SK-N-SH (cell line): Measurements from ENCODE around the gene AFF3. TPM values are rescaled to one million over a fixed set of nuclear protein-coding genes. Genes with fewer than 3 reads are reported as not detected.

ENCODE experiments used
- CTCF ChIA-PET: fragments of 300-600, 350-600 bp; formaldehyde crosslinking; extraction: SDS; loops from one replicate; lab custom pipeline; 2021; lab: Yijun Ruan, JAX
- POLR2A ChIA-PET: fragments of 350-600 bp; sonication (Branson Sonifier 250); formaldehyde crosslinking; extraction: SDS; loops from one replicate; lab custom pipeline; 2020; ENCODE audit warnings: antibody characterized with exemption, inconsistent platforms; lab: Yijun Ruan, JAX
- DNase-seq: peaks from one replicate; pipeline ENCODE4 v3.0.0; 2012
- H2AFZ ChIP-seq: fragments of 200-600 bp; sonication (generic); 2 replicates; pipeline ENCODE4 v1.8.1; 2016; ENCODE audit warnings: antibody characterized with exemption, mild to moderate bottlenecking, low read depth
- H3F3A ChIP-seq: fragments of 200-600 bp; sonication (generic); replicated peaks from 2 replicates; pipeline ENCODE3; 2016; ENCODE audit warnings: antibody characterized with exemption, mild to moderate bottlenecking; ENCODE audit not compliant: insufficient read depth
- H3K27ac ChIP-seq, 2 experiments: fragments of 200-500 bp in 1 of 2; fragments of 200-600 bp in 1 of 2; sonication (Bioruptor generic) in 1 of 2; sonication (generic), shearing (Covaris generic) in 1 of 2; 2 replicates each; pipeline versions ENCODE4 v1.5.1 to v1.6.1; 2014 to 2016; ENCODE audit warnings: low read depth in 2 of 2, inconsistent platforms in 1 of 2, low read length in 1 of 2, mild to moderate bottlenecking in 1 of 2, mixed read lengths in 1 of 2
- H3K27me3 ChIP-seq: fragments of 200-600 bp; sonication (generic), shearing (Covaris generic); 2 replicates; pipeline ENCODE4 v1.6.1; 2016; ENCODE audit warnings: mixed run types; ENCODE audit not compliant: insufficient read depth
- H3K36me3 ChIP-seq, 2 experiments: fragments of 200-500 bp in 1 of 2; fragments of 200-600 bp in 1 of 2; sonication (Bioruptor generic) in 1 of 2; sonication (generic) in 1 of 2; replicated peaks in 1 of 2; 2 replicates each; pipeline versions ENCODE3 to v1.5.1; 2014 to 2016; ENCODE audit warnings: low read length in 1 of 2, mild to moderate bottlenecking in 1 of 2; ENCODE audit not compliant: insufficient read depth in 2 of 2, control insufficient read depth in 1 of 2
- H3K4me1 ChIP-seq, 2 experiments: fragments of 200-500 bp in 1 of 2; fragments of 200-600 bp in 1 of 2; sonication (Bioruptor generic) in 1 of 2; sonication (generic), shearing (Covaris generic) in 1 of 2; 2 replicates each; pipeline versions ENCODE4 v1.5.1 to v1.6.1; 2014 to 2016; ENCODE audit warnings: low read depth in 1 of 2, low read length in 1 of 2, mixed run types in 1 of 2; ENCODE audit not compliant: insufficient read depth in 2 of 2, control insufficient read depth in 1 of 2
- H3K4me2 ChIP-seq: fragments of 200-600 bp; sonication (generic), shearing (Covaris generic); 2 replicates; pipeline ENCODE4 v1.6.1; 2017; ENCODE audit warnings: mixed run types
- H3K4me3 ChIP-seq, 2 experiments: fragments of 200-500 bp in 1 of 2; fragments of 200-600 bp in 1 of 2; sonication (Bioruptor generic) in 1 of 2; sonication (generic), shearing (Covaris generic) in 1 of 2; 2 replicates each; pipeline versions ENCODE4 v1.5.1 to v1.8.1; 2014 to 2016; ENCODE audit warnings: low read depth in 2 of 2, inconsistent platforms in 1 of 2, low read length in 1 of 2, mild to moderate bottlenecking in 1 of 2, mixed read lengths in 1 of 2, moderate library complexity in 1 of 2
- H3K79me2 ChIP-seq: fragments of 200-600 bp; sonication (generic); 2 replicates; pipeline ENCODE4 v1.8.1; 2017; ENCODE audit warnings: mild to moderate bottlenecking; ENCODE audit not compliant: insufficient read depth
- H3K9ac ChIP-seq: fragments of 200-600 bp; sonication (generic); 2 replicates; pipeline ENCODE4 v1.6.1; 2017; ENCODE audit warnings: mixed run types
- H3K9me2 ChIP-seq: fragments of 200-600 bp; sonication (generic); 2 replicates; pipeline ENCODE4 v1.6.1; 2017; ENCODE audit warnings: mixed run types
- H3K9me3 ChIP-seq: fragments of 200-600 bp; sonication (generic); 2 replicates; pipeline ENCODE4 v1.6.1; 2017; ENCODE audit warnings: mixed run types, mild to moderate bottlenecking, moderate library complexity
- H4K20me1 ChIP-seq: fragments of 200-600 bp; sonication (generic); 2 replicates; pipeline ENCODE4 v1.6.1; 2017; ENCODE audit warnings: mild to moderate bottlenecking, mixed run types; ENCODE audit not compliant: insufficient read depth
- ELF1 ChIP-seq: IDR thresholded peaks from 2 replicates; pipeline ENCODE4 v1.4.0; 2012
- EZH2phosphoT487 ChIP-seq: fragments of 200-600 bp; sonication (generic); IDR thresholded peaks from 2 replicates; pipeline ENCODE4 v1.6.1; 2017; ENCODE audit warnings: low read depth, mixed run types, mild to moderate bottlenecking, antibody characterized with exemption, moderate library complexity, borderline replicate concordance
- FOSL2 ChIP-seq: IDR thresholded peaks from 2 replicates; pipeline ENCODE4 v1.4.0; 2012; ENCODE audit warnings: low read depth, mild to moderate bottlenecking, moderate library complexity, borderline replicate concordance
- FOXJ3 ChIP-seq: sonication (generic); formaldehyde crosslinking; IDR thresholded peaks from 2 replicates; pipeline ENCODE4 v1.5.1; 2020; ENCODE audit warnings: mild to moderate bottlenecking, missing genetic modification reagents
- FOXM1 ChIP-seq: IDR thresholded peaks from 2 replicates; pipeline ENCODE4 v1.4.0; 2012; ENCODE audit warnings: low read depth, mild to moderate bottlenecking
- GATA2 ChIP-seq: sonication (generic); formaldehyde crosslinking; IDR thresholded peaks from 2 replicates; pipeline ENCODE4 v1.5.0; 2020; ENCODE audit warnings: mild to moderate bottlenecking, missing genetic modification reagents
- IRF3 ChIP-seq: fragments of 150-350 bp; IDR thresholded peaks from 2 replicates; pipeline ENCODE4 v1.6.1; 2016; ENCODE audit warnings: mild to moderate bottlenecking, low read depth, low read length
- MEF2A ChIP-seq: IDR thresholded peaks from 2 replicates; pipeline ENCODE4 v1.4.0; 2012; ENCODE audit warnings: low read depth, borderline replicate concordance
- NRF1 ChIP-seq: IDR thresholded peaks from 2 replicates; pipeline ENCODE4 v1.6.1; 2012; ENCODE audit warnings: low read depth, mild to moderate bottlenecking, low read length
- PBX3 ChIP-seq: IDR thresholded peaks from 2 replicates; pipeline ENCODE4; 2012
- RCOR1 ChIP-seq: fragments of 150-350 bp; IDR thresholded peaks from 2 replicates; pipeline ENCODE4 v1.6.1; 2017; ENCODE audit warnings: antibody characterized with exemption, low read length
- REST ChIP-seq: IDR thresholded peaks from 2 replicates; pipeline ENCODE4 v1.6.1; 2012; ENCODE audit warnings: mild to moderate bottlenecking, low read depth, low read length, moderate library complexity
- RXRA ChIP-seq: IDR thresholded peaks from 2 replicates; pipeline ENCODE4 v1.4.0; 2012; ENCODE audit warnings: low read depth, mild to moderate bottlenecking, borderline replicate concordance
- SMC3 ChIP-seq: IDR thresholded peaks from 2 replicates; pipeline ENCODE4 v1.6.1; 2012; ENCODE audit warnings: low read depth, low read length, improper control_type of control experiment
- TAF1 ChIP-seq: IDR thresholded peaks from 2 replicates; pipeline ENCODE4 v1.6.1; 2012; ENCODE audit warnings: low read depth, mild to moderate bottlenecking, low read length, moderate library complexity, borderline replicate concordance
- TEAD4 ChIP-seq: IDR thresholded peaks from 2 replicates; pipeline ENCODE4 v1.4.0; 2012; ENCODE audit warnings: mild to moderate bottlenecking, borderline replicate concordance; ENCODE audit not compliant: insufficient read depth
- YY1 ChIP-seq: IDR thresholded peaks from 2 replicates; pipeline ENCODE4 v1.4.0; 2012; ENCODE audit warnings: low read depth, mild to moderate bottlenecking
- WGBS: methylation state at CpG from one replicate; pipeline ENCODE4 v1.1.6; 2017; ENCODE audit warnings: low lambda C conversion rate; 5-methylcytosine and 5-hydroxymethylcytosine counted together
- polyA plus RNA-seq, 3 experiments: library from polyadenylated mRNA; depleted of rRNA; stranded (reverse); fragments of >200 nt; gene quantifications; 2 replicates each; pipeline ENCODE4 v1.2.3, GENCODE V29; 2012

The AFF3 gene
- polyA plus RNA-seq, 1 of the 3 experiments (the other 2 are of a cell fraction): 0.36 TPM

GRCh38 chr2:99638791-99639190 is 503.6 kb downstream of the AFF3 start:
- H4K20me1 ChIP-seq: no peaks in the 10 kb centered on the region
- WGBS: 60% methylated on average over 4 of the region's 4 CpGs
- H3K9me3 ChIP-seq: no peaks in the 10 kb centered on the region
- no peaks in the 10 kb centered on the region for H3K9me2 ChIP-seq
- H3K4me2 ChIP-seq: no peak overlapping the region
- H3K4me1 ChIP-seq: peaks cover 0 to 62% of the 10 kb centered on the region in 2 experiments; a peak in 2 of 4 replicates
- H3K9ac ChIP-seq: no peak overlapping the region
- DNase-seq: no peak
- no peak overlapping the region for H3K4me3 ChIP-seq
- no peak for TF ChIP-seq TAF1
- TF ChIP-seq FOXM1: no peak
- TF ChIP-seq FOXJ3 (CRISPR knock-in tag): no peak
- TF ChIP-seq TEAD4: no peak
- TF ChIP-seq RCOR1: no peak
- no peak for TF ChIP-seq YY1
- no peak for TF ChIP-seq ELF1
- no peak for TF ChIP-seq PBX3
- TF ChIP-seq IRF3: no peak
- TF ChIP-seq GATA2: no peak
- no peak for TF ChIP-seq NRF1
- TF ChIP-seq MEF2A: no peak
- no peak for TF ChIP-seq SMC3
- no peak for TF ChIP-seq FOSL2
- TF ChIP-seq REST: no peak
- no peak for TF ChIP-seq RXRA
- TF ChIP-seq EZH2phosphoT487: no peak
- no peak overlapping the region for H2AFZ ChIP-seq
- peak overlapping the region in 1 of 2 experiments; percentile 31; a peak in 1 of 4 replicates for H3K27ac ChIP-seq
- ChIA-PET CTCF (no interaction called here), POLR2A (no interaction called here)
- no peaks in the 10 kb centered on the region for H3F3A ChIP-seq
- no peaks in the 10 kb centered on the region for H3K79me2 ChIP-seq
- no peaks in the 10 kb centered on the region for H3K36me3 ChIP-seq
- H3K27me3 ChIP-seq: no peaks in the 10 kb centered on the region
